ENCODE data around the gene IPMK.

The IPMK gene

DNA sequence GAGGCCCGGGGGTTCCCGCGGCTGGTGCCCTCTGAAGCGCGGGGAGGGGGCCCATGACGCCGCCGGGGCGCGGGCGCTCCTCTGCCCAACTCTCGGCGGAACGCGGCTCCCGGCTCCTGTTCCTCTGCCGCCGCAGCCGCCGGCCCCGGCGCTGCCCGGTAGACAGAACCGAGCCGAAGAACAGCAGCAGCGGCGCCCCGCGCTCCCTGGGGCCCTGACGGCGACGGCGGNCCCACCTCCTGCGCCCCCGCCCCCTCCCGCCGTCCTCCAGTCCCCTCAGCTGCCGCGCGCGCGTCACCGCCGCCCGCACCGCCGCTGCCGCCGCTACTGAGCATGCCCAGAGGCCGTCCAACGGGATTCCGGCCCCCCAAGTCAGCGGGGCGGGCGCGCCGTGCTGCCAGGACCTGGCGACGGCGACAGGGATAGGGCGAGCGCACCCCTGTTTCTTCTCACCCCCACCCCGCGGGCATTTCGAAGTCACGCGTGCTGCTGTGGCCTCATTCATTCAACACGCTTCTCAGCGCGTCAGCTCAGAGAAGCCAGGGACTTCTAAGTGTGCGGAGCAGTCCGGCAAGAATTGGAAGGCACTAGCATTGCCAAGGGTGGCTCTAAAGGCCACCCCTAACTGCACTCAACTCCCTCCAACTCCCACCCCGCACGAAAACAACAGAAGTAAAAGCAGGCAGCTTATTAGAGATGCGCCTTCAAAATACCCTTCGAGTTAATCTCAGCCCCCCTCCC, at the start of gene IPMK:
TSS of gene IPMK (minus strand) at position 182 of the 741 bp plus-strand sequence. CDS start 283 bp downstream, outside the sequence.
- DNase-seq = peak; percentile 96
- Mint-ChIP-seq H3K4me1 (peaks cover 12 to 21% of the 10 kb centered on the region in 2 donors), H3K27me3 (no peaks in the 10 kb centered on the region), H3K36me3 (peaks cover 0 to 8% of the 10 kb centered on the region in 2 donors), H3K4me3 (peak within 1 kb of the TSS; percentile 97 to 99), H3K9me3 (no peaks in the 10 kb centered on the region), H3K27ac (peak within 1 kb of the TSS; percentile 99)
- peak; percentile 68 to 70 for ATAC-seq (replicated peaks)

- peaks cover 11 to 12% of the 10 kb centered on the region in 2 donors for H3K27me3 Mint-ChIP-seq
- H3K27ac Mint-ChIP-seq = no peak overlapping the region
- H3K4me3 Mint-ChIP-seq = no peak overlapping the region
- no peaks in the 10 kb centered on the region for H3K4me1 Mint-ChIP-seq
- H3K36me3 Mint-ChIP-seq = no peaks in the 10 kb centered on the region
- DNase-seq = no peak
- no peaks in the 10 kb centered on the region for H3K9me3 Mint-ChIP-seq
- no peak for ATAC-seq (replicated peaks)
Observed at GRCh38 chr10:58316874-58317273, 49.2 kb upstream of the IPMK start.

- H3K4me1 Mint-ChIP-seq = no peaks in the 10 kb centered on the region
- peaks cover 21 to 39% of the 10 kb centered on the region in 2 donors for H3K27me3 Mint-ChIP-seq
- no peak overlapping the region for H3K4me3 Mint-ChIP-seq
- H3K36me3 Mint-ChIP-seq = no peaks in the 10 kb centered on the region
- DNase-seq = no peak
- no peak overlapping the region for H3K27ac Mint-ChIP-seq
- no peak for ATAC-seq (replicated peaks)
- no peaks in the 10 kb centered on the region for H3K9me3 Mint-ChIP-seq
Observed at GRCh38 chr10:58311026-58311425, 43.3 kb upstream of the IPMK start.

DNA sequence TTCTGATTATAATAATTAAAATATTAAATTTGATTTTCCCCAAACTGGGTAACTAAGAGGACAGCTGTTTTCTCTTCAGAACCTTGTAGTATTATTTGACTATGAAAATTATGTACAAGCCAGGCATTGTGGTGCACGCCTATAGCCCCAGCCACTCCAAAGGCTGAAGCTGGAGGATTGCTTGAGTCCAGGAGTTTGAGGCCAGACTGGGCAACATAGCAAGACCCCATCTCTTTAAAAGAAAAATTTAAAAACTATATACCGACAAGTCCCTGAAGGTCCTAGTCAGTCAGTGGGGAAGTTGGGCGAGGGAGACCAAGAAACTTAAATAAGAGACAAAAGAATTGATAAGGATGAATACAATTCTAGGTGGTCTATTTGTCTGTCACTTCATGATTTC, 40.0 kb upstream of the IPMK start:
- Mint-ChIP-seq H3K9me3 (no peaks in the 10 kb centered on the region), H3K4me1 (no peaks in the 10 kb centered on the region), H3K36me3 (no peaks in the 10 kb centered on the region), H3K4me3 (no peak overlapping the region), H3K27me3 (peaks cover 29 to 53% of the 10 kb centered on the region in 2 donors), H3K27ac (no peak overlapping the region)
- ATAC-seq (replicated peaks) = no peak
- DNase-seq = no peak

GRCh38 chr10:58305821-58306220, 38.1 kb upstream of the IPMK start:
- Mint-ChIP-seq H3K36me3 (no peaks in the 10 kb centered on the region), H3K4me1 (no peaks in the 10 kb centered on the region), H3K9me3 (no peaks in the 10 kb centered on the region), H3K27ac (no peak overlapping the region), H3K27me3 (peaks cover 34 to 46% of the 10 kb centered on the region in 2 donors), H3K4me3 (no peak overlapping the region)
- ATAC-seq (replicated peaks) (no peak), DNase-seq (no peak)

DNA sequence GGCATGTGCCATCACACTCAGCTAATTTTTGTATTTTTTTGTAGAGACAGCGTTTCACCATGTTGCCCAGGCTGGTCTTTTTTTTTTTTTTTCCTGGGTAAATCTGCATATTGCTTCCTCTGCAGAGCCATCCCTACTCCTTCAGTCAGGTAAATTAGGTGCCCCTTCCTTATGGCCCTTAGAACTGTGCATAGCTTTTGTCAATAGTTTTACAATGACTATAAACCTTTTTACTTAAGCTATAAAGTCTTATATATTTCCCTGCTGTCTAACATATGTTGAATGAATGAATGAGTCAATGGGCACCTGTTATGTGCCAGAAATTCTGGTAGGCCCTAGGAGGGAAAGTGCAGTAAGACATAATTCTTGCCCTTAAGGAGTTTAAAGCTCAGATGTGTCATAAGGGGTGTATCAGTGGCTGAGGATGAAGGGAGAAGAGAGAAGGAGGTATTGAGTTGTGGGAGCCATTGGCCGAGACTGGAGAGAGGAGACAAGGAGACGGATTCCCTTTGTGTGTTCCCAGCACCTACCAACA, 36.5 kb upstream of the IPMK start:
- H3K9me3 Mint-ChIP-seq = no peaks in the 10 kb centered on the region
- H3K36me3 Mint-ChIP-seq = no peaks in the 10 kb centered on the region
- DNase-seq (no peak), ATAC-seq (replicated peaks) (no peak)
- peaks cover 0 to 5% of the 10 kb centered on the region in 2 donors for H3K4me1 Mint-ChIP-seq
- no peak overlapping the region for H3K4me3 Mint-ChIP-seq
- H3K27ac Mint-ChIP-seq = no peak overlapping the region
- peaks cover 26 to 40% of the 10 kb centered on the region in 2 donors for H3K27me3 Mint-ChIP-seq

GRCh38 chr10:58302254-58302653, 34.6 kb upstream of the IPMK start:
- peaks cover 17 to 21% of the 10 kb centered on the region in 2 donors for H3K27me3 Mint-ChIP-seq
- no peak overlapping the region for H3K27ac Mint-ChIP-seq
- H3K4me3 Mint-ChIP-seq = no peak overlapping the region
- peaks cover 0 to 5% of the 10 kb centered on the region in 2 donors for H3K4me1 Mint-ChIP-seq
- no peak for DNase-seq
- H3K9me3 Mint-ChIP-seq = no peaks in the 10 kb centered on the region
- ATAC-seq (replicated peaks) = no peak
- no peaks in the 10 kb centered on the region for H3K36me3 Mint-ChIP-seq

DNA sequence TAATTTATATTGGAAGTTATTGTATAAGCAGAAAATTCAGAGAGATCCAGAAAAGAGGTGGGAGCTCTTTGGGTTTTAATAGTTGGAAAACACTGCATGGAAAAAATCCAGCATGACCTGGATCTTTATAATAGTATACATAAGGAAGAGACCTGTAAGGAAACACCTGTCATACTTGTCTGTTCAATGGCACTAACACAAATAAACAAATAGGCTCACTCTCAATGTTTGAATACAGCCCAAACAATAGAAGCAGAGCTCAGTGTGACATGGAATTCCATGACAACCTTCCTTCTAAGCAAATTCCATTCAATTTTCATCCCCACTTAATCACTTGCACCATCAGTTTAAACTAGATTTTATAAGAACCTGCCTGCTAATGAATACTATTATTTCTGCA, 33.0 kb upstream of the IPMK start:
- no peaks in the 10 kb centered on the region for H3K9me3 Mint-ChIP-seq
- DNase-seq = no peak
- H3K4me1 Mint-ChIP-seq = peaks cover 0 to 5% of the 10 kb centered on the region in 2 donors
- ATAC-seq (replicated peaks) = no peak
- no peak overlapping the region for H3K4me3 Mint-ChIP-seq
- no peak overlapping the region for H3K27ac Mint-ChIP-seq
- no peaks in the 10 kb centered on the region for H3K36me3 Mint-ChIP-seq
- peaks cover 11 to 13% of the 10 kb centered on the region in 2 donors for H3K27me3 Mint-ChIP-seq

- peak; percentile 80 to 82 for ATAC-seq (replicated peaks)
- peaks cover 10 to 13% of the 10 kb centered on the region in 2 donors for H3K27me3 Mint-ChIP-seq
- H3K4me3 Mint-ChIP-seq = no peak overlapping the region
Observed at GRCh38 chr10:58299580-58299979, 31.9 kb upstream of the IPMK start.

DNA sequence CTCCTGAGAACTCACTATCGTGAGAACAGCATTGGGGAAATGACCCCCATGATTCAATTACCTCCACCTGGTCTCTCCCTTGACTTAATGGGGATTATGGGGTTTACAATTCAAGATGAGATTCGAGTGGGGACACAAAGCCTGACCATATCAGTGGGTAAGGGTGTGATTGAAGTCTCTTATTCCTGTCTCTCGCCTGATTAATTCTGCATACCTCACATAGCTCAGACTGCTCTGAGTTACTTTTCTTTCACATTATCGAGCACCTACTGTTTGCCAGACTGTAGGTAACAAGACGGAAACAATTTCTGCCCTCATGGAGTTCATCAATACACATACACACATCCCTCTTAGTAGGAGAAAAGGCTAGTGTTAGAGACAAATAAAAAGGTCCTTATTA, 26.3 kb upstream of the IPMK start:
- Mint-ChIP-seq H3K36me3 (peaks cover 0 to 4% of the 10 kb centered on the region in 2 donors), H3K27ac (no peak overlapping the region), H3K4me3 (no peak overlapping the region), H3K27me3 (no peaks in the 10 kb centered on the region), H3K4me1 (peaks cover 3 to 7% of the 10 kb centered on the region in 2 donors), H3K9me3 (no peaks in the 10 kb centered on the region)
- ATAC-seq (replicated peaks) = no peak
- DNase-seq = no peak

More at GRCh38 chr10:58299580-58299979, 31.9 kb upstream of the IPMK start:
- Mint-ChIP-seq H3K4me1 (peaks cover 0 to 5% of the 10 kb centered on the region in 2 donors), H3K9me3 (no peaks in the 10 kb centered on the region), H3K36me3 (no peaks in the 10 kb centered on the region), H3K27ac (no peak overlapping the region)
- peak; percentile 11 for DNase-seq

DNA sequence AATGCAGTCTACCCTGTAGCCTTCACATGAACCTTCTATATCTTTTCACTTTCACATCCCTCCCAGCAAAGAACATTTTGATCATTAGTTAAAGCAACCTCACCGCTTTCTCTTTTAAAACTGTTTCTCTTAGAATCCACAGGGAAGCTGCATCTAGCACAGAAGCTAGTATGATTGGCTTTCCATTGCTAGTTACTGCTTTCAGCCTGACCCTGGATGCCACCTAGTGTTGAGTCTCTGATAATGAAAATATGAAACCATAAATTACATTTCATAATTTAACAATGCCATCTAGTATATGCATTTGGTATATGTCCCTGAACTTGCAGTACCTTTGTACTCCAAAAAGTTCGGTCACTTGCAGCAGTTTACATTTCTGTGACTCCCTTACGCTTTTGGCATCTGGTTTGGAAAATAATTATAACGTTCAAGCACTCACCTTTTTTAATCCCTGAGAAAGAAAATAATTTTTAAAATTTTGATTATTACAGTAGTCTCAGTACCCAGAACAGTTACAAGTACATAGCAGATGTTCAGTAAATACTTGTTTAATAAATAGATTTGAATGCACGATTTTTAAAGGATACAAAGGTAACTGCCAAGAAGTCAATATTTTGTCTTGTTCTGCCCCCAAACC, 24.0 kb upstream of the IPMK start:
- H3K27ac Mint-ChIP-seq = no peak overlapping the region

GRCh38 chr10:58282615-58283014, 14.9 kb upstream of the IPMK start:
- ATAC-seq (replicated peaks) = peak; percentile 99
- no peak for DNase-seq
- Mint-ChIP-seq H3K4me3 (no peak overlapping the region), H3K4me1 (peaks cover 19 to 38% of the 10 kb centered on the region in 2 donors), H3K9me3 (no peaks in the 10 kb centered on the region), H3K27me3 (no peaks in the 10 kb centered on the region), H3K27ac (peak overlapping the region; percentile 63), H3K36me3 (peaks cover 12 to 24% of the 10 kb centered on the region in 2 donors)

More for the DNA sequence above, 24.0 kb upstream of the IPMK start:
- no peak for DNase-seq
- peaks cover 0 to 8% of the 10 kb centered on the region in 2 donors for H3K36me3 Mint-ChIP-seq
- H3K4me3 Mint-ChIP-seq = no peak overlapping the region
- H3K4me1 Mint-ChIP-seq = peaks cover 3 to 7% of the 10 kb centered on the region in 2 donors
- H3K27me3 Mint-ChIP-seq = no peaks in the 10 kb centered on the region
- H3K9me3 Mint-ChIP-seq = no peaks in the 10 kb centered on the region
- ATAC-seq (replicated peaks) = peak; percentile 61 to 71

DNA sequence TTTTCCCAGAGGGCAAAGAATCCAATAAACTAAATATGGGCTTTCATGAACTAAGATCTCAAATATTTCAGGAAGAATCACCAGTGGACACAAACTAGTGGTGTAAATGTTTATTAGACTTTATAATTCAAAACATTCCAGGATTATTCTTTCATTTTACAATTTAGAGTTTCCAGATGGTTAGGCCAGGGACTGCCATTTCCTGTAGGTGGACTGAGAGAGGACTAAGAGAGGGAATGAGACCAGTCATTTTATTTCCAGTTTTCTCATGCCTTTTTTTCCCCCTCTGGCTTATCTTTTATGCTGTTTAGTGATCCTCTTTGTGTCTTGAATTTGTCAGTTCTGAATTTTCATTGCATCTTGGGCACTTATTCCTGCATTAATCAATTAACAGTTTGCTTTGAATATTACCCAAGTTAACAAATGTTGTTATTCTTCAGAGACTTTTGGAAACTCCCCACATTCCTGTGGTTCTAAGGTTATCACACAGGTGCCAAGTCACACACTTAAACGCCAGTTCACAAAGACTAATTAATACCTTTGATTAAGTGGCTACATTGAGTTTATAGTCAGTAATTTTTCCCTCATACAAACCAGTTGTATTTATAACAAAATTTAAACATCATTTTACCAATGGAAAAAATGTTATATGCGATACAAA, 13.5 kb upstream of the IPMK start:
- peaks cover 14 to 23% of the 10 kb centered on the region in 2 donors for H3K36me3 Mint-ChIP-seq
- H3K4me3 Mint-ChIP-seq = no peak overlapping the region
- DNase-seq = no peak
- no peaks in the 10 kb centered on the region for H3K9me3 Mint-ChIP-seq
- no peak for ATAC-seq (replicated peaks)
- peaks cover 19 to 38% of the 10 kb centered on the region in 2 donors for H3K4me1 Mint-ChIP-seq
- H3K27me3 Mint-ChIP-seq = no peaks in the 10 kb centered on the region
- H3K27ac Mint-ChIP-seq = peak overlapping the region; percentile 0

- H3K9me3 Mint-ChIP-seq = no peaks in the 10 kb centered on the region
- ATAC-seq (replicated peaks) (no peak), DNase-seq (no peak)
- H3K4me1 Mint-ChIP-seq = peaks cover 19 to 38% of the 10 kb centered on the region in 2 donors
- H3K4me3 Mint-ChIP-seq = no peak overlapping the region
- H3K36me3 Mint-ChIP-seq = peaks cover 14 to 23% of the 10 kb centered on the region in 2 donors
- H3K27ac Mint-ChIP-seq = no peak overlapping the region
- no peaks in the 10 kb centered on the region for H3K27me3 Mint-ChIP-seq
Observed at GRCh38 chr10:58280477-58280876, 12.8 kb upstream of the IPMK start.

Measured in stimulated activated naive B cell treated with anti-CD40 and anti-IgM and Interleukin-4, amounts not matched to agents 10 μg/mL and 1 μg/mL and 100 μg/mL, for 72 hours (primary cell).